Osteoblast (primary cell): ENCODE measurements around the gene FERMT3. TPM values are rescaled to one million over a fixed set of nuclear protein-coding genes. Genes with fewer than 3 reads are reported as not detected.

Source experiments
- DNase-seq: peaks from one replicate; pipeline ENCODE4 v3.0.0; 2011; ENCODE audit warnings: low spot score, mixed read lengths; ENCODE audit not compliant: insufficient read length; ENCODE audit errors: missing footprints
- H2AFZ ChIP-seq: 2 replicates; pipeline ENCODE4 v1.6.0; 2011; ENCODE audit warnings: mild to moderate bottlenecking, low read length
- H3K27ac ChIP-seq: 2 replicates; pipeline ENCODE4 v1.5.1; 2011; ENCODE audit warnings: mild to moderate bottlenecking, low read depth, low read length, moderate library complexity
- H3K27me3 ChIP-seq: 2 replicates; pipeline ENCODE4 v1.6.0; 2012; ENCODE audit warnings: mild to moderate bottlenecking, control low read depth, inconsistent platforms, low read length, moderate library complexity; ENCODE audit not compliant: insufficient read depth
- H3K36me3 ChIP-seq: 2 replicates; pipeline ENCODE4 v1.5.1; 2011; ENCODE audit warnings: mild to moderate bottlenecking, low read length, control low read depth, moderate library complexity; ENCODE audit not compliant: insufficient read depth
- H3K4me1 ChIP-seq: 2 replicates; pipeline ENCODE4 v1.5.1; 2011; ENCODE audit warnings: mild to moderate bottlenecking, low read length, control low read depth, moderate library complexity; ENCODE audit not compliant: insufficient read depth
- H3K4me2 ChIP-seq: 2 replicates; pipeline ENCODE4 v1.6.0; 2011; ENCODE audit warnings: mild to moderate bottlenecking, low read length; ENCODE audit not compliant: insufficient read depth
- H3K4me3 ChIP-seq: fragments of 200-600 bp; sonication (generic); 3 replicates; pipeline ENCODE4 v1.5.1; 2012; ENCODE audit warnings: mild to moderate bottlenecking, low read length, inconsistent platforms; ENCODE audit not compliant: insufficient read depth
- H3K79me2 ChIP-seq: 2 replicates; pipeline ENCODE4 v1.6.0; 2012; ENCODE audit warnings: mild to moderate bottlenecking, low read length, control low read depth, inconsistent platforms; ENCODE audit not compliant: insufficient read depth
- H3K9me3 ChIP-seq: 2 replicates; pipeline ENCODE4 v1.5.1; 2011; ENCODE audit warnings: low read depth, low read length, control low read depth
- H4K20me1 ChIP-seq: 2 replicates; pipeline ENCODE4 v1.6.0; 2012; ENCODE audit warnings: mild to moderate bottlenecking, low read length, control low read depth; ENCODE audit not compliant: insufficient read depth
- total RNA-seq: library from RNA; depleted of rRNA; stranded (reverse); fragments of >200 nt; gene quantifications from 2 replicates; pipeline ENCODE4 v1.2.3, GENCODE V29; 2012
- TF ChIP-seq, protein P1 (sequence below): IDR thresholded peaks from 2 replicates; pipeline ENCODE4 v1.5.1; 2011; ENCODE audit warnings: mild to moderate bottlenecking, low read depth, low read length, moderate library complexity; ENCODE audit errors: extremely low read depth

FERMT3 gene
- total RNA-seq, 1 donor = 1.1 TPM

GRCh38 chr11:64263021-64263946, 56.8 kb downstream of the FERMT3 start:
- TF ChIP-seq, protein P1, sequence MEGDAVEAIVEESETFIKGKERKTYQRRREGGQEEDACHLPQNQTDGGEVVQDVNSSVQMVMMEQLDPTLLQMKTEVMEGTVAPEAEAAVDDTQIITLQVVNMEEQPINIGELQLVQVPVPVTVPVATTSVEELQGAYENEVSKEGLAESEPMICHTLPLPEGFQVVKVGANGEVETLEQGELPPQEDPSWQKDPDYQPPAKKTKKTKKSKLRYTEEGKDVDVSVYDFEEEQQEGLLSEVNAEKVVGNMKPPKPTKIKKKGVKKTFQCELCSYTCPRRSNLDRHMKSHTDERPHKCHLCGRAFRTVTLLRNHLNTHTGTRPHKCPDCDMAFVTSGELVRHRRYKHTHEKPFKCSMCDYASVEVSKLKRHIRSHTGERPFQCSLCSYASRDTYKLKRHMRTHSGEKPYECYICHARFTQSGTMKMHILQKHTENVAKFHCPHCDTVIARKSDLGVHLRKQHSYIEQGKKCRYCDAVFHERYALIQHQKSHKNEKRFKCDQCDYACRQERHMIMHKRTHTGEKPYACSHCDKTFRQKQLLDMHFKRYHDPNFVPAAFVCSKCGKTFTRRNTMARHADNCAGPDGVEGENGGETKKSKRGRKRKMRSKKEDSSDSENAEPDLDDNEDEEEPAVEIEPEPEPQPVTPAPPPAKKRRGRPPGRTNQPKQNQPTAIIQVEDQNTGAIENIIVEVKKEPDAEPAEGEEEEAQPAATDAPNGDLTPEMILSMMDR = no peak
- Histone ChIP-seq H4K20me1 (no peaks in the 10 kb centered on the region), H3K4me3 (no peak overlapping the region), H3K4me1 (peaks cover 15% of the 10 kb centered on the region), H3K27ac (peak overlapping the region; percentile 66), H3K36me3 (peaks cover 49% of the 10 kb centered on the region), H3K4me2 (no peak overlapping the region), H3K27me3 (no peaks in the 10 kb centered on the region), H3K79me2 (no peaks in the 10 kb centered on the region), H2AFZ (no peak overlapping the region), H3K9me3 (no peaks in the 10 kb centered on the region)
- DNase-seq = peak; percentile 90

DNA sequence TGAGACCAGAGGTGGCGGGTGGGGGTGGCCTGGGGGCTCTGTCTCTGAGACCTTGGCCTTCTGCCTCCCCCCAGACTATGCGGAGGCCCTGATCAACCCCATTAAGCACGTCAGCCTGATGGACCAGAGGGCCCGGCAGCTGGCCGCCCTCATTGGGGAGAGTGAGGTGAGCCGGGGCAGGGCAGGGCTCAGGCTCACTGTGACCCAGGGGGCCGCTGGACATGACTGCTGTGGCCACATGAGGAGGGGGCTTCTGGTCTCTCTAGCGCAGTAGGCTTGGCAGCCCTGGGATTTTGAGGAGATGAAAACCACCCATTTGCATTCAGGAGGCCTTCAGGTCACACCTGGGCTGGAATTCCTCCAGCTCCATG, 57.4 kb downstream of the FERMT3 start:
- Histone ChIP-seq H3K27me3 (no peaks in the 10 kb centered on the region), H2AFZ (no peak overlapping the region), H4K20me1 (no peaks in the 10 kb centered on the region), H3K9me3 (no peaks in the 10 kb centered on the region), H3K79me2 (no peaks in the 10 kb centered on the region), H3K4me1 (peaks cover 21% of the 10 kb centered on the region), H3K27ac (no peak overlapping the region), H3K36me3 (peaks cover 49% of the 10 kb centered on the region), H3K4me2 (no peak overlapping the region), H3K4me3 (no peak overlapping the region)
- TF ChIP-seq, protein P1 = no peak
- peak; percentile 43 for DNase-seq

- Histone ChIP-seq H3K79me2 (no peaks in the 10 kb centered on the region), H4K20me1 (no peaks in the 10 kb centered on the region), H3K27me3 (no peaks in the 10 kb centered on the region), H3K9me3 (no peaks in the 10 kb centered on the region), H3K27ac (no peak overlapping the region), H3K36me3 (peaks cover 47% of the 10 kb centered on the region), H3K4me2 (no peak overlapping the region), H3K4me3 (no peak overlapping the region), H2AFZ (no peak overlapping the region), H3K4me1 (peaks cover 26% of the 10 kb centered on the region)
- DNase-seq = peak; percentile 86
- TF ChIP-seq, protein P1 = no peak
Measured at GRCh38 chr11:64264371-64264852, 57.9 kb downstream of the FERMT3 start.
